VCaP (cell line): ENCODE data around the gene TXK.

ENCODE experiments used
- H3K27ac ChIP-seq: fragments of 450-650 bp; 2 replicates; pipeline ENCODE4 v1.5.1; 2017
- TF ChIP-seq, protein P1 (sequence below): fragments of 450-650 bp; conservative IDR thresholded peaks from 2 replicates; pipeline ENCODE4 v1.5.1; 2017; ENCODE audit warnings: mild to moderate bottlenecking, moderate library complexity

Gene TXK

DNA sequence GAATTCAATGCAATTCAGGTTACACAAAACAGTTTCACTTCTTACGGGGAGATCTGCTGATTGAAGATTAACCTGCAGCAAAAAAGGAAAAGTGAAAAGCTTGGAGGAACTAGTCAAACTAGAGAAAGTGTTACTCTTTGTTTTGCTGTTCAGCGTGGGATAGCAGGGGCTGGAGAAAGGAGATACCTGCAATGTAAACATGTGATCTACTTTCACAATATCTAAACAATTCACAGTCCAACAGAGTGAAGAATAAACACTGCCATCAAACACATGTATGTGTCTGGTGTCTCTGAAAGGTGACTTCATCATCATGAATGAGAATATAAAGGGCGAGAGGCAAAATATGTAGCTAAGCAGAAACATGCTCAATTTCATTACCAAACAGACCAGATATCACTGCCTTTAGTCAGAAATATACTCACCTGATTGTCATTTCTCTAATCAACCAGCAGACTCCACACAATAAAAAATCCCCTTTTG lies 91.0 kb downstream of the TXK start:
- H3K27ac ChIP-seq: no peak overlapping the region
- TF ChIP-seq, protein P1, sequence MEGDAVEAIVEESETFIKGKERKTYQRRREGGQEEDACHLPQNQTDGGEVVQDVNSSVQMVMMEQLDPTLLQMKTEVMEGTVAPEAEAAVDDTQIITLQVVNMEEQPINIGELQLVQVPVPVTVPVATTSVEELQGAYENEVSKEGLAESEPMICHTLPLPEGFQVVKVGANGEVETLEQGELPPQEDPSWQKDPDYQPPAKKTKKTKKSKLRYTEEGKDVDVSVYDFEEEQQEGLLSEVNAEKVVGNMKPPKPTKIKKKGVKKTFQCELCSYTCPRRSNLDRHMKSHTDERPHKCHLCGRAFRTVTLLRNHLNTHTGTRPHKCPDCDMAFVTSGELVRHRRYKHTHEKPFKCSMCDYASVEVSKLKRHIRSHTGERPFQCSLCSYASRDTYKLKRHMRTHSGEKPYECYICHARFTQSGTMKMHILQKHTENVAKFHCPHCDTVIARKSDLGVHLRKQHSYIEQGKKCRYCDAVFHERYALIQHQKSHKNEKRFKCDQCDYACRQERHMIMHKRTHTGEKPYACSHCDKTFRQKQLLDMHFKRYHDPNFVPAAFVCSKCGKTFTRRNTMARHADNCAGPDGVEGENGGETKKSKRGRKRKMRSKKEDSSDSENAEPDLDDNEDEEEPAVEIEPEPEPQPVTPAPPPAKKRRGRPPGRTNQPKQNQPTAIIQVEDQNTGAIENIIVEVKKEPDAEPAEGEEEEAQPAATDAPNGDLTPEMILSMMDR: no peak

DNA sequence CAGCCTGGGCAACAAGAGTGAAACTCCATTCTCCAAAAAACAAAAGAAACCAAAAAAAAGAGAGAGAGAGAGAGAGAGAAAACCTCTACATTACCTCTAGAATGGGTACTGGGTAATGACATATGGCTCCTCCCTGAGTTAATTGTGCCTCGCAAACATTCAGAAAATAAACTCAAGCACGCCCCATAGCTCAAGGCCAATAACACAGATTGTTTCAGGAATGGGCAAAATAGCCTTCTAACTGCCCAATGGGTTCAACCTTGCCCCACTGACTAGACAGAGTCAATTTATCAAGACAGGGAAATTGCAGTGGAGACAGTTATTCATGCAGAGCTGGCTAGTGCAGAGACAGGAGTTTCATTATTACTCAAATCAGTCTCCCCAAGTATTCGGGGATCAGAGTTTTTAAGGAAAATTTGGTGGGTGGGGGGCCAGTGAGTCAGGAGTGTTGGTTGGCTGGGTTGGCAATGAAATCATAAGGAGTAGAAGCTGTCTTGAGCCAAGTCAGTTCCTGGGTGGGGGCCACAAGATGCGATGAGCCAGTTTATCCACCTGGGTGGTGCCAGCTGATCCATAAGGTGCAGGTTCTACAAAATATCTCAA lies 92.4 kb downstream of the TXK start:
- H3K27ac ChIP-seq: no peak overlapping the region
- TF ChIP-seq, protein P1: no peak

DNA sequence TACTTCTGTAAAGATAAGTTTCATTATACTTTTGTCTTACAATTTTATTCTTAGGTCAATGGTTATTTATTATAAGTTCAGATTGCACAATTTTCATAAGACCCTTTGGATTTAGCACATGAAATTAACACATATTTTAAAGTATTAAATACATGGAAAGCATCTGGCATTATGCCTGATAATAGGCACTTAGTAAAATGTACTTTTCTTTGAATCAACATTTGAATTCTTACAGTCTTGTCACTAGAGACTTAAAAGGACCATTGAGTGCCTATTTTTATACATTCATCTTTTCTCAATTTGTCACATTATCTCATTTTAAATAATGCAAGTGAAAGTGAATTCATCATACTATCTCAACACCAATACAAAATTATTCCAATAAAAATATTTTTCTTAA lies 94.5 kb downstream of the TXK start:
- TF ChIP-seq, protein P1: no peak

DNA sequence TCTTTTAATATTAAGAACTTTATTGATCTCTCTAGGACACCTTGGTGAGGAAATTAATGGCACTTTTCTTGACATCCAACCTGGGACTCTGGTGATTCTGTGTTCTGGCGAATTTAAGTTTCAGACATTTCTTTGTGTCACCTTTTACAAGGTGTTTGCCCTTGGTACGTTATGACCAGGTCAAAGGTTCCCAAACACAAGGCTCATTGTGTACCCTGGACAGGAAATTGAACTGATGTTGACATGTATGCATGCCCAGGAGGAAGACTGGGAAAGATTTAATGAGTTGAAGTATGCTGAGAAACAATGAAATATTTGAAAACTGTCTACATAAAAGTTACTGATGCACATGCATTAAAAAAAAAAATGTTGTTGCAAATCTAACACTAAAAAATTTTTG lies 95.4 kb downstream of the TXK start:
- TF ChIP-seq, protein P1: no peak

More for the DNA sequence above, 94.5 kb downstream of the TXK start:
- H3K27ac ChIP-seq: no peak overlapping the region

DNA sequence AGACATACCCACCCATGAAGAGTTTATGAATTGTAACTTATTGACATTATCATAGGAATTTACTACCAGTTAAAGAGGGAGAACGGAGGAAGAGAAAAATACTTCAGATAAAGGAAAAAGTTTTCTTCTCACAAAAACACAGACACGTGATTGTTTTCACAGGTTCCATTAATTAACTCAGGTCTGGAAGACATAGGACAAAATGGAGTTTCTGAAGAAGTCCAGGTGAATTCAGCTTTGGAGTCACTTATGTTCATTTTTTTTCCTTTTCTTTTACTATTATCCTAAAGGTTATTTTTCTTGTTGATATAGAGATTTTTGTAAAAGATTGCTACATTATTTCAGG lies 97.0 kb downstream of the TXK start:
- TF ChIP-seq, protein P1: no peak
- no peak overlapping the region for H3K27ac ChIP-seq

More for the DNA sequence above, 95.4 kb downstream of the TXK start:
- H3K27ac ChIP-seq: no peak overlapping the region

DNA sequence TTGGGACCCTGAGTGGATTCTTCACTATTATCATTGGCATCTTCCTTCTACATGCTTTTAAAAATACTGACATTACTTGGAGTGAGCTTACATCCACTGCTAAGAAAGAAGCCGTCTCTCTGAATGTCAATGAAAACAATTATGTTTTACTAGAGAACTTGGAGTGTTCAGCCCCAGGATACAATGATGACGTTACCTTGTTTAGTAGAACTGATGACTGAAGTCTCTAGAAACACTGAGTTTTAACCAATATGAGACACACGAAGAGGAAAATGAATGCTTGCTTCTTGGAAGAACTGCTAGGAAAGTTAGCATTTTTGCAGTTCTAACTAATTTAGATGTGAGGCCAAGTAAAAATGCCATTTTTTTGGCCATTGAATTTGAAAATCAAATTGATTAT lies 98.1 kb downstream of the TXK start:
- no peak overlapping the region for H3K27ac ChIP-seq
- TF ChIP-seq, protein P1: no peak

DNA sequence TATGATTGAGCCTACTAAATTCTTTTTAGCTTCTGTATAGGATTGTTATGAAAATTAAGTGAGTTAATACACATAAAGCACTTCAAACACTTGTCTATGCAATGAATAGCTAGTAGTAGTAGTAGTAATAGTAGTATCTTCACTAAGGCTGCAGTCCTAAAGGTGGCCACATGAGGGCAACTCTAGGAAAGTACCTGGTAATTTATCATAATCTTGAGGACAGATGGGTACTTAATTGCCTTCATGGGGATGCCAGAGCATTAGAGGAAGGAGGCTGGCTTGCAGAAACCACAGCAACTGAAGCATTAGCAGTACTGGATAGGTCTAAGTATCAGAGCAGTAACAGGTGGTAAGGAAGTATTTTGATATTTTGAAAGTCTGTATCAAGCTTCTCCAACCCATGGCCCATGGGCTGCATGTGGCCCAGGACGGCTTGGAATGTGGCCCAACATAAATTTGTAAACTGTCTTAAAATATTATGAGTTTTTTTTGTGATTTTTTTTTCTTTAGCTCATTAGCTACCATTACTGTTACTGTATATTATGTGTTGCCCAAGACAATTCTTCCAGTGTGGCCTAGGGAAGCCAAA lies 100.1 kb downstream of the TXK start:
- no peak overlapping the region for H3K27ac ChIP-seq
- TF ChIP-seq, protein P1: peak; percentile 63
